Measurements from ENCODE around the gene CAT.

DNA sequence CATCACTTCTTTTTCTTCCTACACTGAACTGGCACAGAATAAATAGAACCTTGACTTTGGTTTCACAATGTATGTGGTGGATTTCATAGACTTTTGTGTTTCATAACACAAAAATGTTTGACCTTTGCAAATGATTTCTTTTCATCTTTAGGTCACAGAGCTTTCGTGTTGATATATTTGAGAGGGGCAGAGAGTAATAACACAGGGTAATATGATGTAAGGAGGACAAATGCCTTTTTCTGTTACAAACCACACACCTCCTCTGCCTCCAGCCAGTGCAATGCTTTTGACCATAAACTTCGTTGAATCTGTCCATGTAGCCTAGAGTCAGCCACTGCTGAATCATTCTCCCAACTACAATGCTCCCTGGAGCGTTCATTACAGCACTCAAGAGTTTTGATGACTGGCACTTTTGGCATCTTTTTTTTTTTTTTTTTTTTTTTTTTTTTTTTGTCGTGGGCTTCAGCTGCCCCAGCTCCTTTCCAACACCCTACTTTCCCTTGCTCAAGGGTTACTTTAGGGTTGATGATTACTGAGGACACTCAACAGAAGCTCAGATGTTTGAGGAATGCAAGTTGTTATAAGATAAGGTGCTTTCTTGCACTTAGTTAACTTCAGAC is 11.4 kb upstream of the CAT start:
- TF ChIP-seq POLR2A (IDR thresholded peaks at IDR 0.05) = no peak
- TF ChIP-seq, protein P1, sequence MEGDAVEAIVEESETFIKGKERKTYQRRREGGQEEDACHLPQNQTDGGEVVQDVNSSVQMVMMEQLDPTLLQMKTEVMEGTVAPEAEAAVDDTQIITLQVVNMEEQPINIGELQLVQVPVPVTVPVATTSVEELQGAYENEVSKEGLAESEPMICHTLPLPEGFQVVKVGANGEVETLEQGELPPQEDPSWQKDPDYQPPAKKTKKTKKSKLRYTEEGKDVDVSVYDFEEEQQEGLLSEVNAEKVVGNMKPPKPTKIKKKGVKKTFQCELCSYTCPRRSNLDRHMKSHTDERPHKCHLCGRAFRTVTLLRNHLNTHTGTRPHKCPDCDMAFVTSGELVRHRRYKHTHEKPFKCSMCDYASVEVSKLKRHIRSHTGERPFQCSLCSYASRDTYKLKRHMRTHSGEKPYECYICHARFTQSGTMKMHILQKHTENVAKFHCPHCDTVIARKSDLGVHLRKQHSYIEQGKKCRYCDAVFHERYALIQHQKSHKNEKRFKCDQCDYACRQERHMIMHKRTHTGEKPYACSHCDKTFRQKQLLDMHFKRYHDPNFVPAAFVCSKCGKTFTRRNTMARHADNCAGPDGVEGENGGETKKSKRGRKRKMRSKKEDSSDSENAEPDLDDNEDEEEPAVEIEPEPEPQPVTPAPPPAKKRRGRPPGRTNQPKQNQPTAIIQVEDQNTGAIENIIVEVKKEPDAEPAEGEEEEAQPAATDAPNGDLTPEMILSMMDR (IDR thresholded peaks at IDR 0.05) = no peak

Data from thyroid gland (tissue), 4 donors.